Measurements from ENCODE around the gene MAP4. TPM values are rescaled to one million over a fixed set of nuclear protein-coding genes. Genes with fewer than 3 reads are reported as not detected.
"Not testable (repeated sequence)": the region's sequence is repeated elsewhere in the genome, so short reads cannot be mapped to it uniquely, and the experiment has no call there.

Gene MAP4
- total RNA-seq, 1 donor from 2014 or later, result 251 TPM

DNA sequence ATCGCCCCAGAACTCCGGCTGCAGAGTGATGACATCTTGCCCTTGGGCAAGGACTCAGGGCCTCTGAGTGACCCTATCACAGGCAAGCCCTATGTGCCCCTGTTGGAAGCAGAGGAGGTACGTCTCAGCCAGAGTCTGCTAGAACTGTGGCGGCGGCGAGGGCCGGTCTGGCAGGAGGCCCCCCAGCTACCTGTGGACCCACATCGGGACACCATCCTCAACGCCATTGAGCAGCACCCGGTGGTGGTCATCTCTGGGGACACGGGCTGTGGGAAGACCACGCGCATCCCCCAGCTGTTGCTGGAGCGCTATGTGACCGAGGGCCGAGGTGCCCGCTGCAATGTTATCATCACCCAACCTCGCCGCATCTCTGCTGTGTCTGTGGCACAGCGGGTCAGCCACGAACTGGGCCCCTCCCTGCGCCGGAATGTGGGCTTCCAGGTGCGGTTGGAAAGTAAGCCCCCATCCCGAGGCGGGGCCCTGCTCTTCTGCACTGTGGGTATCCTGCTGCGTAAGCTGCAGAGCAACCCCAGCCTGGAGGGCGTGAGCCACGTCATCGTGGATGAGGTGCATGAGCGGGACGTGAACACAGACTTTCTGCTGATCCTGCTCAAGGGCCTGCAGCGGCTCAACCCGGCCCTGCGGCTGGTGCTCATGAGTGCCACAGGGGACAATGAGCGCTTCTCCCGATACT lies 169.9 kb downstream of the MAP4 start:
- DNase-seq, result no peak

DNA sequence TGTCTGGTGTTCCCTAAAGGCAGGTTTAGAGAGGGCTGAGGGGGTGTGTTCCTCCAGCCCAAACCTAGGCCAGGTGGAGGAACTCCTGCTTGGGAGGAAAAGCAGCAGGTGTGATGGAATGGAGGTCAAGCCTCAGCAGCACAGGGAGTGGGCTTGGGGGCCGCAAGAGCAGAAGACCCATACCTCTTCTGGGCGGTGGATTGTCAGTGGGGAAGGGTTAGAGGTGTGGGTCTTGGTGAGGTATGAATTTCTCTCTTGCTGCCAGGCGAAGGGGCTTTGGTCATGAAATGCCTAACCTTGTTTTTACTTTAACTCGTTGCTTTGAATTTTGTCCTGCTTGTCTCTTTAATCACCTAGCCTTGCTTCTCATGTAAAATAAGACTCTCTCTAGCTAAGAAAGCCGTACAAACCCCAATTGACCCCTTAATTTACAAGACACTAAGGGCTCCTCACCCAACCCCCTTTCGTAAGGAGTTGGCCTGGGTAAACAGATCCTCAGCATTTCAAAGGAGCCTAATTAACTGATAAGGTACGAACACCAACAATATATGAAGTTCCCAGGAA lies 174.3 kb downstream of the MAP4 start:
- no peak for DNase-seq

DNA sequence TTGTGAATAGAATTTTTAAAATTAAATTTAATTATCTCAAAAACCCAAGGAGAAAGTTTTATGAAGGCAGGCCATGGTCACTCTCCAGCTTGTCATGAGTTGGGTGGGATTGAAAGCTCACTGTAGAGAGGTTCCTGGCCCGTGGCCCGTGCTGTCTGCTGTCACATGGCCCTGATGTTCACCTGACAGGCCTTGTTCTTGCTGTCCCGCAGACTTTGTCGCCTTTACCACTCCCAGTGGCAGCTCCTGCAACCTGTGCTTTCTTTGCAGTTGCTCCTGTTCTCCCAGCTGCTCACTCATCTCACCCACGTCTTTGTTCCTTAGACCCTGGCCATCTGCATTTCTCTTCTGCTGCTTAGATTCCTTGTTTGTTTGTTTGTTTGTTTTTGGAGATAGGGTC lies 177.7 kb downstream of the MAP4 start:
- DNase-seq, result no peak

DNA sequence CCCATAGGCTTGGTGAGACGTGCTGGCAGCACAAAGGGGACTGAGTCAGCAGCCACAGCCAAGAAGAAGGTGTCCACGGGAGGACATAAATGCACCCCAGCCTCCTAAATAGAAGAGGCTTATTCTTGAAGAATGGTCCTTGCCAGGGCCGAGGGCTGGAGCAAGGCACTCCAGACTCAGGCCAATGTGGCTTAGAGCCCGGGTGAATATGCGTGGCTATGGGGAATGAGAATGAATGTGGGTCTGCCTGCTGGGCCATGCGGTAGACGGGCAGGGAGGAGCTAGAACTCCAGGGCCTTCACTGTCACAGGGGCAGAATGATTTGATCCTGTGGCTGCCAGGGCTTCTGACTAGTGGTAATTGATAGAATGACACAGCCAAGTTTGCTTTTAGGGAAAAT lies 179.2 kb downstream of the MAP4 start:
- DNase-seq, result no peak

DNA sequence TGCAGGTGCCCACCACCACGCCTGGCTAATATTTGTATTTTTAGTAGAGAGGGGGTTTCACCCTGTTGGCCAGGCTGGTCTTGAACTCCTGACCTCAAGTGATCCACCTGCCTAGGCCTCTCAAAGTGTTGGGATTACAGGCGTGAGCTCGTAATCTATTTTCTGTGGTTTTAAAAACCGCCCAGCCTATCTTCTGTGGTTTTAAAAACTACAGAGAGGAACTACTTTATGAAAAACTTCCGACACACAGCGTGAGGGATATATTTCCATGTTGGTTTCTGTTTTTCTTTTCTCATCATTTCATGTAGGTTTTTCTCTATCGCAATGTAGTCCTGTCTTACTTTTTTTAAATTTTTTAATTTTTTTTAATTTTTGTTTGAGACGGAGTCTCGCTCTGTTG lies 186.7 kb downstream of the MAP4 start:
- DNase-seq, result not testable (repeated sequence)

DNA sequence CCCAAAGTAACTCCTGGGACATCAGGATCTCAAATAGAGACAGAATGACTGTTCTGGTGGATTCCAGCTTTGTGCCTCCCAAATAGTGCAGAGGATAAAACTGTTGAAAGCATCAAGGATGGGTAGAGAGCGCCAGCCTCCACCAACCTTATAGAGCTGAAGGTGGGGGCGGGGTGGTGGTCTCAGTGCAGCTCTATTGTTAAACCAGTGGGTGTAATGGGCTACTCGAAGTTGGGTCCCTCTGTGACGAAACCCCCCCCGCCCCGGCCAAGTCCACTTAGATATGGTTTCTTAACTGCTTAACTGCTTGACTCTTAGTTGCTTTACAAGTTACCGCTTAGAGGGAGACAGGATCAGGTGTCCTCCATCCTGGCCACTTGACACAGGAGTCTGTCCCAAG lies 190.6 kb downstream of the MAP4 start:
- no peak for DNase-seq

DNA sequence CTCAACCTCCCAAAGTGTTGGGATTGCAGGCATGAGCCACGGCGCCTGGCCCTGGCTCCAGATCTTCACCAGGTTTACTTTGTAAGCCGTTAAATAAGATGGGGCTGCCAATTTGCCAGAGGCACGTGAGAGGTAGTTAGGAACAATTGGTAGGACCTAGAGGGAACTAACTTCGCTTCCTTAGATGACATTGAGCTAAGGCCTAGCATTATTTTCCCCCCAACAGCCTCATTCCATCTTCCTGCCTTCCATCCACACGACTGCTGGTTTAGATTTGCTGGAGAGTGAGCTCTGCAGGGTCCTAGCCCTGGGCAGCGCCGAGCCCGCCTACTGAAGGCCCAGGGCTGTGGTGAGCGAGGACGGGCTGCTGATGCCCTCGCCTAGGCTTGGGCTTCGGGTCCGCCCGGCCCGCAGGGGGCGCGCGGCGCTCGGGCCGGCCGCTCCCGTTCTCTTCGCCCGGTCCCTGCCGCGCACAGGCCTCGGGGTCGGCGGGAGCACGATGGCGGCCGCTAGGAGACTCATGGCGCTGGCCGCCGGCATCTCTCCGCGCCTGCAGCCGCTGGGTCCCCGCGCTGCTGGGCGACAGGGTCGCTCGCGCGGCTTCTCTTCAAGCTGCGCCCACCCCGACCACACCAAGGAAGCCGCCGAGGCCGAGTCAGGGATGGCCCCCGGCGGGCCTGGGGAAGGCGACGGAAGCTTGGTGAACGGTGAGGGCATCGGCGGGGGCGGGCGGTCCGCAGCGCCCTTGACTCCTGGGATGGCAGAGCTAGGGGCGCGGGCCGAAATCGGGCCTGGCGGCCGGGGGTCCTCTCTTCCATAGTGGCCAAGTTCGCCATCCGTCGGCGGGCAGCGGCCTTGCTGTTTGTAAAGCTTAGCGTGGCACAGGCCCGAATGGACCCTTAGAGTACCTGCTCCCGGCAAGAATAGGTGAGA lies 191.4 kb downstream of the MAP4 start:
- DNase-seq, result peak; percentile 89

DNA sequence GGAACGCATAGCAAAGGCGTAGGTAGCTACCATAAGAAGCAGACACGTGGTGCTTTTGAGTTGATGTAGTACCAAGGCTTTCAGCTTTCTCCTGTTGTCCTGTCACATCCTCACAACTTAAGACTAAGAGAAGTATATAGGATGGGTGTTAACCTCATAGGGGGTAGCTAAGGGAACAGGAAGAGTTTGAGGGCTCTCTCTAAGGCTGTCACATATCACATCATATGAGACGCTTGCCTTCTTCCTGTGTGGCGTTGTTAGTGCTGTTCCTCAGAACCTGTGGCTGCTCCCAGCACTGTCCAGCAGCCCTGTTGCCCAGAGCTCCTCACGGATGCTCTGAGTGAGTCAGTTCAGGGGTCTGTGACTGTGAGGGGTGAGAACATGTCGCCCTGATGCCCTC lies 198.6 kb downstream of the MAP4 start:
- no peak for DNase-seq

DNA sequence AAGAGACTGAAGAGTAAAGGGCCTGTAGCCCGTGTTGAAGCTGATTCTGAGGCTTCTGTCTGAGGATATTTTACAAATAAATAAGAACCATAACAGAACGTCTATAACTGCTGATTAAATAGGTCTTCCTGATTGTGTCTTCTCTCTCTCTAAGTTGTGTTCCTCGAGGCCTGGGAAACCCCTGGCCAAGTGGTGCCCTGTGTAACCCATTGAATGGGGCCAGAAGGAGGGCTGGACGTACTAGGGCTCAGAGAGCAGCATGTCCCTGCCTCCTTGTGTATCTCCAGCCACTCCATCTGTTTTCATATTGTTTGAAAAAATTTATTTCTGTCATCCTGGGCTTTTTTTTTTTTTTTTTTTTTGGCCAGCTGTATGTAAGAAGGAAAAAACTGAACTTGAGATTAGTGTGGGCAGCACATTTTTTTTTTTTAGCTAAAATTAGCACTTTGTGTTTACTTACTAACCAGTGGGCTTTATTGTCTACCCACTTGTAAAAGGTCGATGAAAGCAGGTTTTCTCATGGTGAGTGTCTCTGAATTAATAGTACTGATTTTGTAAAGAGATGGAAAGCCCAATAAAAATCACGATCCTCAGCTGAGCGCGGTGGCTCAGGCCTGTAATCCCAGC lies 202.6 kb downstream of the MAP4 start:
- DNase-seq, result no peak

DNA sequence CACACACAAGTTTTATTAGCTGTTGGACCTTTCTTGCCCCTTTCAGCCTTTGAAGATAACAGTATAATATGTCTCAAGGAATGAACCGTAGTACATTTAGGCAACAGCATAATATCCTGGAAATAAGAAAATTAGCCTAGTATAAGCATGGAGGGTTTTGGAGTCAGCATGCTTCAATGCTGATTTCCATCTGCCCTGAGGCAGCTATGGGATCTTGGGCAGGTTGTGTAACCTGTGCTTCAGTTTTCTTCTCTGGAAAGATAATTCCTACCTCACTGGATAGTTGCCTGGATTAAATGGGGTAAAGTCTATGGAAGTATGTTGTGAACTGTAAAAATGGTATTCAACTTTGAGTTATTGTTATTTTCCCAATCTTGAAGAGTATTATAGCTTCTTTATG lies 211.6 kb downstream of the MAP4 start:
- DNase-seq, result no peak

DNA sequence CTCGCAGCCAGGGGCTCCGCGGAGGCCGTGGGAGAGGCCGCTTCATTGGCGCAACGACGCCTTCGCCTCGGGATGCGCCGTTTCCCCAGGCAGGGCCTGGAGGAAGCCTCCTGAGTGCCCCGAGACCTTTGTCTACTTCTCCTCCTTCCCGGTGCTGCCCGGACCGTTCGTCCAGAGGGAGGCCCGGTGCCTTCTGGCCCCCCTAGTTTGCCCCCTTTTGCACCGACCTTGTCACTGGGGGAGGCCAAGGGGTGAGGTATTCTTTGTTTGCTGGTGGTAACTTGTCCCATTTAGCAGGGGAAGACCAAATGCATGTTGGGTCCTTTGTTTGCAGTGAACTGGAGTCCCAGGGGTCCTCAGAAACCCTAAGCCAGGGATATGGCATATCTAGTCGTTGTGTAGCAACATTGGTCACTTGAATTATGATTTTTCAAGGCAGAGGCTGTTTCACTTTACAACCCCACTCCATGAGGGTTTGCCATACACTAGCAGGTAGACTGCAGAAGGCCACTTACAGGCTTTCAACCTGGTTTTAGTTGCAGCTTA lies 212.7 kb downstream of the MAP4 start:
- DNase-seq, result no peak

DNA sequence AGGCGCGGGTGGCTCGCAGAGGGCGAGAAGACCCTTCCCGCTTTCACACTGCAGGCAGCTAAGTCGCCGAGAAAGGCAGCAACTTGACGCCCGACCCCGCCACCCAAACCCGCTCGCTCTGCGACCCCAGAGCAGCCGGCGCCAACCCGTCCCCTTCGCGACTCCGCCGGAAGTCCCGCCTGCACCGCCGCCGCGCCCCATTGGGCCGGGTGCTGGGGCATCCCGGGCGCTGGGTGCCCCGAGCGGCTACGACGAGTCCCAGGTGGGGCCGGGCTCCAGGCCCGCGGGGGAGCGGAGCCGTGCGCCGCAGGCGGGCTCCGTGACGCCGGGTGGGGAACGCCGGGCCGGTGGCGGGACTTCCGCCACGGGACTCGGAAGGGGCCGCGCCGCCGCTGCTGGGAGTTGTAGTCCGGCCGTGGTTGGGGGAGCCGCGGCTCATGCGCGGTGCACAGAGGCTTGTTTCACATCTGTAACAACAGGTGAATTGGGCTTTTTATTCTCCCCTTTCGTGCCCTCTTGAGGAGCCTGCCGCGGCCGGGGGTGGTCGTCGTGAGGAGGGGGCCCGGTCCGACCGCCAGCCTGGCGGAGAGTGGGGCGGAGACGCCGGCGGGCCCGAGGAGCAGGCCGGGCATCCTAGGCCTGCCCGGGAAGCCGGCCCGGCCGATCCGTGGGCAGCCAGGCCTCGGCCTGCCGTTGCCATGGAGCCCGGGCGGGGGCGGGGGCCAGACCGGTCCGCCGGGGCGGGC lies 213.3 kb downstream of the MAP4 start, which contains the start of gene DHX30:
Gene DHX30 (plus strand): TSS at position 405 of the 746 bp plus-strand sequence. CDS start 7,546 bp downstream, outside the sequence.
- DNase-seq, result peak; percentile 94

Small RNA genes within 50 kb of the gene (small RNA-seq; reads per million reads assigned to genes)
- gene AC124916.2 (ENCODE audit: low replicate concordance) (not detected), gene MIR1226 (ENCODE audit: low replicate concordance) (0.23 reads per million, percentile 35 among the genes with 10 or more reads in this experiment), gene RF00019 (ENCODE audit: low replicate concordance) (not detected), gene RF02271 (ENCODE audit: low replicate concordance) (not detected)

Other genes starting within 250 kb of the MAP4 start
- 58.4 TPM for gene SMARCC1, start 234.5 kb downstream of the MAP4 start, total RNA-seq
- 63.9 TPM for gene DHX30, start 213.3 kb downstream of the MAP4 start, total RNA-seq
- gene CDC25A, start 172.0 kb upstream of the MAP4 start, total RNA-seq, result 4.8 TPM
- not detected for gene CAMP, start 207.1 kb upstream of the MAP4 start, total RNA-seq
- 10.1 TPM for gene ZNF589, start 224.7 kb upstream of the MAP4 start, total RNA-seq

All from tongue (tissue), 3 donors.